ENCODE measurements around the gene PNPLA7. TPM values are rescaled to one million over a fixed set of nuclear protein-coding genes. Genes with fewer than 3 reads are reported as not detected.
"Not testable (repeated sequence)": the region's sequence is repeated elsewhere in the genome, so short reads cannot be mapped to it uniquely, and the experiment has no call there.

The PNPLA7 gene
- total RNA-seq, 1 donor from 2014 or later = 16.2 TPM

GRCh38 chr9:137575364-137575715, 25.1 kb upstream of the PNPLA7 start:
- no peaks in the 10 kb centered on the region for H3K9me3 ChIP-seq
- TF ChIP-seq CTCF (IDR thresholded peaks at IDR 0.05) = no peak
- no peak for TF ChIP-seq POLR2AphosphoS5 (IDR thresholded peaks at IDR 0.05; ENCODE audit: insufficient read depth in 1 of 2, low read depth in 1 of 2)
- TF ChIP-seq POLR2A (IDR thresholded peaks at IDR 0.05) = no peak
- intact Hi-C loops (cut with DNase I) = no loop called here
- peaks cover 38% of the 10 kb centered on the region for H3K4me1 ChIP-seq
- no peaks in the 10 kb centered on the region for H3K27me3 ChIP-seq
- no peak for DNase-seq (ENCODE audit: extremely low spot score in 2 of 2)
- no peak overlapping the region for H3K4me3 ChIP-seq
- peaks cover 0 to 43% of the 10 kb centered on the region in 2 donors for H3K36me3 ChIP-seq
- no peak overlapping the region for H3K27ac ChIP-seq

- DNase-seq (ENCODE audit: extremely low spot score in 2 of 2) = no peak
- intact Hi-C loops (cut with DNase I) = no loop called here
- H3K4me3 ChIP-seq = no peak overlapping the region
- peaks cover 34% of the 10 kb centered on the region for H3K4me1 ChIP-seq
- no peaks in the 10 kb centered on the region for H3K9me3 ChIP-seq
- no peak overlapping the region for H3K27ac ChIP-seq
- no peaks in the 10 kb centered on the region for H3K27me3 ChIP-seq
- no peak for TF ChIP-seq CTCF (IDR thresholded peaks at IDR 0.05)
- no peak for TF ChIP-seq POLR2AphosphoS5 (IDR thresholded peaks at IDR 0.05; ENCODE audit: insufficient read depth in 1 of 2, low read depth in 1 of 2)
- no peak for TF ChIP-seq POLR2A (IDR thresholded peaks at IDR 0.05)
- peaks cover 0 to 43% of the 10 kb centered on the region in 2 donors for H3K36me3 ChIP-seq
Observed at GRCh38 chr9:137574192-137574591, 24.0 kb upstream of the PNPLA7 start.

GRCh38 chr9:137570566-137570965, 20.4 kb upstream of the PNPLA7 start:
- peaks cover 0 to 39% of the 10 kb centered on the region in 2 donors for H3K36me3 ChIP-seq

GRCh38 chr9:137569609-137570203, 19.5 kb upstream of the PNPLA7 start:
- Histone ChIP-seq H3K36me3 (peaks cover 0 to 35% of the 10 kb centered on the region in 2 donors), H3K9me3 (no peaks in the 10 kb centered on the region), H3K27ac (no peak overlapping the region), H3K4me1 (no peaks in the 10 kb centered on the region), H3K4me3 (no peak overlapping the region), H3K27me3 (no peaks in the 10 kb centered on the region)
- intact Hi-C loops (cut with DNase I) = no loop called here
- TF ChIP-seq CTCF (IDR thresholded peaks at IDR 0.05) (no peak), POLR2AphosphoS5 (IDR thresholded peaks at IDR 0.05; ENCODE audit: insufficient read depth in 1 of 2, low read depth in 1 of 2) (no peak), POLR2A (IDR thresholded peaks at IDR 0.05) (no peak)
- DNase-seq (ENCODE audit: extremely low spot score in 2 of 2) = no peak

More at GRCh38 chr9:137570566-137570965, 20.4 kb upstream of the PNPLA7 start:
- Histone ChIP-seq H3K27ac (no peak overlapping the region), H3K9me3 (no peaks in the 10 kb centered on the region), H3K4me1 (peaks cover 4% of the 10 kb centered on the region), H3K27me3 (no peaks in the 10 kb centered on the region), H3K4me3 (no peak overlapping the region)
- intact Hi-C loops (cut with DNase I) = no loop called here
- TF ChIP-seq CTCF (IDR thresholded peaks at IDR 0.05) (no peak), POLR2A (IDR thresholded peaks at IDR 0.05) (no peak)
- no peak for DNase-seq (ENCODE audit: extremely low spot score in 2 of 2)

- DNase-seq (ENCODE audit: extremely low spot score in 2 of 2); H3K4me1 ChIP-seq; H3K9me3 ChIP-seq; intact Hi-C loops (cut with DNase I); H3K4me3 ChIP-seq; H3K27ac ChIP-seq; H3K27me3 ChIP-seq: not testable (repeated sequence)
- peaks cover 0 to 33% of the 10 kb centered on the region in 2 donors for H3K36me3 ChIP-seq
Observed at GRCh38 chr9:137568445-137568844, 18.2 kb upstream of the PNPLA7 start.
